HG03135 (cell line): ENCODE results near the gene ELOVL5.
"Not testable (repeated sequence)": the region's sequence is repeated elsewhere in the genome, so short reads cannot be mapped to it uniquely, and the experiment has no call there.

ENCODE experiments used
- ATAC-seq: cut with Tn5 transposase; IDR thresholded peaks from one replicate; pipeline ENCODE4 v1.9.1; 2021; ENCODE audit warnings: mild to moderate bottlenecking, moderate library complexity; ENCODE audit not compliant: unreplicated experiment

Gene ELOVL5

DNA sequence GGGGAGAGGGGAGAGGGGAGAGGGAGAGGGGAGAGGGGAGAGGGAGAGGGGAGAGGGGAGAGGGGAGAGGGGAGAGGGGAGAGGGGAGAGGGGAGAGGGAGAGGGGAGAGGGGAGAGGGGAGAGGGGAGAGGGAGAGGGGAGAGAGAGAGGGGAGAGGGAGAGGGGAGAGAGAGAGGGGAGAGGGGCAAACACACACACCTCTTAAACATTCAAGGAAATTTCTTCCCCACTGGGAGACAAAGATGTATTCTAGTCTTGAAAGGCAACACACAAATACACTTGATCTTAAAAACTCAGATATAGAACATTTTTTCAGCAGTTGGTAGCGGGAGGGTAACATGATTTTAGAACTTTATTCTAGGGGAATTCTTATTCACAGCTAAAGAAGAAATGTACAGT lies 42.5 kb downstream of the ELOVL5 start:
- ATAC-seq: not testable (repeated sequence)

DNA sequence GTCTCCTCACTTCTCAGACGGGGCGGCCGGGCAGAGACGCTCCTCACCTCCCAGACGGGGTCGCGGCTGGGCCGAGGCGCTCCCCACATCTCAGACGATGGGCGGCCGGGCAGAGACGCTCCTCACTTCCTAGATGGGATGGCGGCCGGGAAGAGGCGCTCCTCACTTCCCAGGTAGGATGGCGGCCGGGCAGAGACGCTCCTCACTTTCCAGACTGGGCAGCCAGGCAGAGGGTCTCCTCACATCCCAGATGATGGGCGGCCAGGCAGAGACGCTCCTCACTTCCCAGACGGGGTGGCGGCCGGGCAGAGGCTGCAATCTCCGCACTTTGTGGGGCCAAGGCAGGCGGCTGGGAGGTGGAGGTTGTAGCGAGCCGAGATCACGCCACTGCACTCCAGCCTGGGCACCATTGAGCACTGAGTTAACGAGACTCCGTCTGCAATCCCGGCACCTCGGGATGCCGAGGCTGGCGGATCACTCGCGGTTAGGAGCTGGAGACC lies 43.2 kb downstream of the ELOVL5 start:
- ATAC-seq: not testable (repeated sequence)

DNA sequence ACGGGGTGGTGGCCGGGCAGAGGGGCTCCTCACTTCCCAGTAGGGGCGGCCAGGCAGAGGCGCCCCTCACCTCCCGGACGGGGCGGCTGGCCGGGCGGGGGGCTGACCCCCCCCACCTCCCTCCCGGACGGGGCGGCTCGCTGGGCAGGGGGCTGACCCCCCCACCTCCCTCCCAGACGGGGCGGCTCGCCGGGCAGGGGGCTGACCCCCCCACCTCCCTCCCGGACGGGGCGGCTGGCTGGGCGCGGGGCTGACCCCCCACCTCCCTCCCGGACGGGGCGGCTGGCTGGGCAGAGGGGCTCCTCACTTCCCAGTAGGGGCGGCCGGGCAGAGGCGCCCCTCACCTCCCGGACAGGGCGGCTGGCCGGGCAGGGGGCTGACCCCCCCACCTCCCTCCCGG lies 43.8 kb downstream of the ELOVL5 start:
- not testable (repeated sequence) for ATAC-seq

DNA sequence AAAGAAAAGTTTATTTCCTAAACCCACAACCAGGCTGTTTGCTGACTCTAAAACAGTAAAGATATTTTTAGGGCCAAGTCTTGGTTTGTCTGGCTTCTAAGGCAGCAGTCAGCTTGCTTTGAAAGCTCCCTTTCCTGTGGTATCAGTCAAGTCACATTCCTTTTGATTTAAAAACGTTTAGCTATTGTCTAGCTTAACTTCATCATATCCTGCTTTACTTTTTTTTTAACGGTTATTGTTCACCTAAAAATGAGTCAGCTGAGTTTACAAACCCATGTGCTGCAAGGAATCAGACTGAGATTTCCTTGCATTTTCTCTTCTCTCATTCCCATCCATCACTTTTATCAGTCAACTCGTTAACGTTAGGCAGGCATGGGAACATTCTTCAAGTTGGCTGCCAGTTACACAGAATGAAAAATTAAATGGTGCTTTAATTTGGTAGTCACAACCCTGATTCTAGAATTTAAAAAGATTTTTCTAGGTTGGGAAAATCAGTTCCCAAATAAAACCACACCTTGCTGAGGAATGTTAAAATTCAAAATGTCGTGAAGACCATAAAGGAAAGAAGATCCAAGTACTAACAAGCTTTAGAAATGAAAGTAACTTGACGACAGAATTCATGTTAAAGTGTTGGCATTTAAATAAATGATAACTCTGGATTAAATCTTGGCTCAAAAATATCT lies 45.9 kb downstream of the ELOVL5 start:
- ATAC-seq: no peak

GRCh38 chr6:53301801-53302537 lies 46.8 kb downstream of the ELOVL5 start:
- ATAC-seq: no peak

DNA sequence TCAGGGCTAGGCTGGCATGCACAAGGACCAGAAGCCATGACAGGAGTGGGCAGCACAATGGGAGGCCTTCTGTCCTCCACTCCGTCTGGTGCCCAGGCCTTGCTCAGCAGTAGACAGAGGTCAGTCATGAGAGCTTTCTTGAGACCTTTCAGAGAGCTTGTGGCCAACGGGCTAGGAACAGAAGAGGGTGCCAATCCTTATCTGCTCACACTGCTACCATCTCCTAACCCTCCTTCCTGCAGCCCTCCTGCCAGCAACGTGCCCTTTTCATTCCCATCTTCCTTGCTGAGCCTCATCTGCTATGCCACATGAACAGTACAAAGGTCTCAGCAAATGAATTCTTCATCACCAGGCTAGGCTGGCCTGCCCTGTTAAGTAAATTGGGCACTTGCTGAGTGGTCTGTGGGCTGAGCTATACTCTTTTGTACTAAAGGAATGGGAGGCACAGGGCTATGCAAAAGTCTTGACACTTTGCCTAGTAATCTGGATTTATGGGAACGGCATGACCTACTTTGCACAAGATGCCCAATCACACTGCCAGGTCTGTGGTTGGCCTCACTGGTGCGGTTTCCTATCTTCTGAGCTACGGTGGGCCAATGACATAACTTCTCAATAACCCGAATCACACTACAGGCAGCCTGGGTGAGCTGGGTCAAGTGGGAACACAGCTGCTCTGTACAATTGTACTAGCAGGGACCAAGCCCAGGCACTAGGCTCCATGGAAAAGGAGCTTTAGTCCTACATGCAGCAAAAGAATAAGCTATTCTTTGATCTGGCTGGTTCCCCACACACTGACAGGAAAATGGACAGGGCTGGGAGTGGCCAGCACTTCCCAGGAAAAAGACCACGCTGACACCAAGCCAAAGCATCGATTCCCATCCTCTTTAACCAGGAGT lies 47.8 kb downstream of the ELOVL5 start:
- ATAC-seq: no peak

- no peak for ATAC-seq
Measured at GRCh38 chr6:53299331-53300005, 49.3 kb downstream of the ELOVL5 start.

GRCh38 chr6:53297004-53297403 lies 51.7 kb downstream of the ELOVL5 start:
- no peak for ATAC-seq

DNA sequence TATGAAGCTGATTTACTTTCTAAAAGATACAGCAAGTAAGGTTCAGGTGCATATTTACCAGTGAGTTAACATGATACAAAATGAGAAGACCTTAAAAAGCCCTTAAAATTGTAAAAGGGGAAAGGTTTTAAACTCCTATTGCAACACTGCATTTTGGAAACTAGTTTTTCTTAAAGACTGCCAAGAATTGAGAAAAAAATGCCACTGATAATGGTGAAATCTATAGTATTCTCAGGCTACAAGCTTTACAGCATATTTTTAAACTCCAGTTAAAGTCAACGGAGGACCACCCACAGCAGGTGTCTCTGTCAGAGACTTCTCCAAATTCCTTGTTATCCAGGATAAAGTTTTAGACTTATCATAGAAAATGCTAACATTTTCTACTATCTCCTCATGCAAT lies 53.6 kb downstream of the ELOVL5 start:
- no peak for ATAC-seq

DNA sequence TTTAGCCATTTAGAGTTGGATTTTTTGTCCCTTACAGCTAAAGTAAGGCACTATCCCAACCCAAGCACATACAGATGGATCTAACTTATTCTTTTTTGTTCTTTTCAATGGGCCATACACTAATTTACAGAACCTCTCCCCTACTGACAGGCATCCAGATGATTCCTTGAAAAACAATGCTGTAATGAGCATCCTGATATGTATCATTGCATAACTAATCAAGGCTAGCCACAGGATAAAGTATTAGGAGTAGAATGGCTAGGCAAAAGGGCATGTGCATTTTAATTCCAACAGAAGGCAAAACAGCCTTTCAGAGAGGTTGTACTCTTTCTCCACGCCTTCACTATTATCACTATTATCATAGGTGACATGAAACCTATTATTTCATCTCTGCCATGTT lies 54.1 kb downstream of the ELOVL5 start:
- no peak for ATAC-seq

DNA sequence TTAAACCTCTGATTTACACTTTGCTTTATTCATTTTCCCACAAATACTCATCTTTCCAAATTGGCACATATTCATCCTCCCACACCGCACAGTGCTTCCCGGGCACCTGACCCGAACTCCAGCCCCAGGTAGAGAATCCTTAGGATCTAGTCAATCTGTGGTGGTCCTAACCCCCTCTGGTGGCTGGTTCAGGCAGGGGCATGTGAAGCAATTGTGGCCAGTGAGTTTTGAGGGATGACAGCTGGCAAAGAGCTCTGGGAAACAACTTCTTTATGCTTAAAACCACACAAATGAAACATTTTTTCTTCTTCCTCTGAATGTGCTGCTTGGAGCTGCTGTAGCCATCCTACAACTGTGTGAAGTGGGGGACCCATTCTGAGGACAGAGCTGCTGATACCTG lies 54.7 kb downstream of the ELOVL5 start:
- no peak for ATAC-seq

DNA sequence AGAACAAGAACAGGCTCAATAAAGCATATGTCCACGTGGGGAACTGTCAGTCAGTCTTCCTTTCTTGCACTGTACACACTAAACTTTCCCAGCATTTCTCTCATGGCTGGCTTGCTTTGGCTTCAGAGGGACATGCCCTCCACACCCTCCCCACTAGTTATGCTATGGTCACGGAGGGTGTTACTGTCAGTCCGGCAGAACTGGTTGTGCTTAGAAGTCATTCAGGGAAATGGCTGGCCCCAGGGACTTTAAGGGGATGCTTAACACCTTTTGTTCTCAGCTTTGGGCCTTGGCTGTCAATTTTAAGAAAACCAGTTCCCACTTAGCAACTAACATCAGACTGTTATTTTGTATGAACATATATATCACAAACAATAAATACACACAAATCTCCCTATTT lies 55.1 kb downstream of the ELOVL5 start:
- no peak for ATAC-seq

- ATAC-seq: no peak
Measured at GRCh38 chr6:53290537-53291510, 57.9 kb downstream of the ELOVL5 start.

GRCh38 chr6:53287336-53288225 lies 61.2 kb downstream of the ELOVL5 start:
- ATAC-seq: no peak

DNA sequence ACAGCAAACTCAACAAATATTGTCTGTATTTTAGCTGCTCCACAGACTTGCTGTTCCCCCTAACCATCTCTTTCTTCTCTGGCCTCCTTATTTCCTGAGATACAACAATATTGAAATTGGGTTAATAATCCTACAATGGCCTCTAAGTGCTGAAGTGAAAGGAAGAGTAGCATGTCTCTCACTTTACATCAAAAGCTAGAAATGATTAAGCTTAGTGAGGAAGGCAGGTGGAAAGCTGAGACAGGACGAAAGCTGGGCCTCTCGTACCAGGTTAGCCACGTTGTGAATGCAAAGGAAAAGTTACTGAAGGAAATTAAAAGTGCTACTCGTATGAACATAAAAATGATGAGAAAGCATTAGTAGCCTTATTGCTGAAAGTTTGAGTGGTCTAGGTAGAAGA lies 63.8 kb downstream of the ELOVL5 start:
- ATAC-seq: peak; percentile 74

DNA sequence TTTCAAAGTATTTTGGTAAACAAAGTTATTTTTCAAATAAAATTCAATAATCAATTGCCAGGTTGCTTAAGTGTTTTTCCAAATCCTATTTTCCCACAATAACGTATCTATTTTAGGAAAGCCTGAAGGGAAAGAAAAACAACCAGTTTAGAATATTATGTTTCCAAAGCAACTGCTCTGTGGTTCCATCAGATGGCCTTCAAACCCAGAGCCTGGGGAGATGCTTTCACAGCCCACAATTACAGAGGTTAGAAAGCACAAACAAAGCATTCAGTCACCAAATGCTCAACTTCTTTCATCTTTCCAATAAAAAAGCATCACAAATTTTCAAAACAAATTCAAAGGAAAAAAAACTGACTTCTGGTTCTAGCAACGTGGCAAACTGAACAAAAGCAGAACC lies 66.0 kb downstream of the ELOVL5 start:
- no peak for ATAC-seq

DNA sequence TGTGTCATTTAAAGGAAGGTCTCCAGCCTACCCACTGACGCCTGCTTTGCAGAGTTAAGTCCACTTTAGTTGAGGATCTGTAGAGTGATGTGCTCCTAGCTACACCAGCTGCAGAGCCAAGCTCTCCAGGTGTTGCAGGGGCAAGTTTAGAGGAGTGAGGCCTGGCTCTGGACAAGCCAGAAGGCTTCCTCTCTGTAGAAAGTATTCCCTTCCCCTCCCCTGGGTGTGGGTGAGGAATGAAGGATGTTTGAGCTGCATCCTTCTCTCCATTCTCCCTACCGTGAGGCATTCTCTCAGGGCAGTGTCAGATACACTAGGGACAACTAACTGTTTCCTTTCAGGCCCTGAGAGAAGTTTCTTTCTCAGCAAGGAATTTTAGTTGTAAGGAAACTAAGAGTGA lies 66.5 kb downstream of the ELOVL5 start:
- no peak for ATAC-seq

- ATAC-seq: no peak
Measured at GRCh38 chr6:53281518-53282215, 67.1 kb downstream of the ELOVL5 start.
